GM18873 (cell line): ENCODE measurements around the gene ZC3H13.
"Not testable (repeated sequence)": the region's sequence is repeated elsewhere in the genome, so short reads cannot be mapped to it uniquely, and the experiment has no call there.

Experiments
- ATAC-seq: cut with Tn5 transposase; IDR thresholded peaks from one replicate; pipeline ENCODE4 v1.9.1; 2021; ENCODE audit warnings: mild to moderate bottlenecking, moderate library complexity, moderate number of reproducible peaks; ENCODE audit not compliant: unreplicated experiment, low FRiP score

The ZC3H13 gene

GRCh38 chr13:46016216-46016615, 36.3 kb downstream of the ZC3H13 start:
- no peak for ATAC-seq

GRCh38 chr13:46015366-46015765, 37.2 kb downstream of the ZC3H13 start:
- ATAC-seq, result no peak

- ATAC-seq, result no peak
These were observed 40.1 kb downstream of the ZC3H13 start for GRCh38 chr13:46012404-46012803.

GRCh38 chr13:46010148-46010547, 42.4 kb downstream of the ZC3H13 start:
- ATAC-seq, result no peak

- ATAC-seq, result no peak
These were observed 43.9 kb downstream of the ZC3H13 start for GRCh38 chr13:46008631-46009030.

- ATAC-seq, result no peak
These were observed 45.7 kb downstream of the ZC3H13 start for GRCh38 chr13:46006688-46007452.

- ATAC-seq, result no peak
These were observed 48.1 kb downstream of the ZC3H13 start for GRCh38 chr13:46004491-46004890.

GRCh38 chr13:45996631-45997030, 55.9 kb downstream of the ZC3H13 start:
- ATAC-seq, result no peak

GRCh38 chr13:45995245-45995644, 57.3 kb downstream of the ZC3H13 start:
- ATAC-seq, result no peak

- ATAC-seq, result no peak
These were observed 57.8 kb downstream of the ZC3H13 start for GRCh38 chr13:45994752-45995151.

- no peak for ATAC-seq
These were observed 62.9 kb downstream of the ZC3H13 start for GRCh38 chr13:45989607-45990006.

GRCh38 chr13:45981127-45981526, 71.4 kb downstream of the ZC3H13 start:
- not testable (repeated sequence) for ATAC-seq

- ATAC-seq, result no peak
These were observed 77.2 kb downstream of the ZC3H13 start for GRCh38 chr13:45975337-45975736.

GRCh38 chr13:45974500-45974899, 78.0 kb downstream of the ZC3H13 start:
- no peak for ATAC-seq

- no peak for ATAC-seq
These were observed 85.0 kb downstream of the ZC3H13 start for GRCh38 chr13:45967589-45967988.

- ATAC-seq, result no peak
These were observed 85.8 kb downstream of the ZC3H13 start for GRCh38 chr13:45966715-45967114.

GRCh38 chr13:45961468-45961867, 91.1 kb downstream of the ZC3H13 start:
- ATAC-seq, result no peak

GRCh38 chr13:45954836-45955800, 97.4 kb downstream of the ZC3H13 start:
- ATAC-seq, result no peak

GRCh38 chr13:45953082-45953481, 99.5 kb downstream of the ZC3H13 start:
- ATAC-seq, result no peak

GRCh38 chr13:45951724-45952123, 100.8 kb downstream of the ZC3H13 start:
- no peak for ATAC-seq

- no peak for ATAC-seq
These were observed 101.4 kb downstream of the ZC3H13 start for GRCh38 chr13:45951166-45951565.
